Measurements from ENCODE around the gene DAPK2. TPM values are rescaled to one million over a fixed set of nuclear protein-coding genes. Genes with fewer than 3 reads are reported as not detected.

DAPK2 gene
- total RNA-seq, 1 experiment from 2014 or later: 2.3 TPM

- Mint-ChIP-seq H3K4me3 (no peak overlapping the region), H3K4me1 (peaks cover 55% of the 10 kb centered on the region), H3K27ac (no peak overlapping the region), H3K36me3 (no peaks in the 10 kb centered on the region), H3K9me3 (0 out of 2 replicates have a peak, but pooled peaks cover 9% of the 10 kb centered on the region), H3K27me3 (ENCODE audit: low read depth) (peaks cover 23% of the 10 kb centered on the region)
- ChIA-PET POLR2A (no interaction called here), CTCF (interaction anchor here (0.9 to 4.7 kb wide), 3 partner anchors 11 to 362 kb away, joined by 4 to 52 read pairs (median 5); no protein-coding TSS in a partner anchor)
- TF ChIP-seq CREM (CRISPR knock-in tag; IDR thresholded peaks at IDR 0.05) (no peak), ESRRA (CRISPR knock-in tag; IDR thresholded peaks at IDR 0.05; ENCODE audit: borderline replicate concordance) (no peak), NR3C1 (CRISPR knock-in tag; conservative IDR thresholded peaks at IDR 0.05; ENCODE audit: low read depth) (no peak), ZBTB21 (CRISPR knock-in tag; IDR thresholded peaks at IDR 0.05; ENCODE audit: borderline replicate concordance) (no peak), USF2 (CRISPR knock-in tag; IDR thresholded peaks at IDR 0.05) (no peak), OVOL2 (CRISPR knock-in tag; IDR thresholded peaks at IDR 0.05; ENCODE audit: borderline replicate concordance) (no peak), PREB (CRISPR knock-in tag; IDR thresholded peaks at IDR 0.05; ENCODE audit: borderline replicate concordance) (no peak), ZNF281 (CRISPR knock-in tag; IDR thresholded peaks at IDR 0.05) (0 out of 2 replicates have a peak, but pooled peaks have one; percentile 21)
- peak; percentile 34 for DNase-seq (ENCODE audit: low spot score)
- ATAC-seq: peak; percentile 50
Measured at GRCh38 chr15:63971427-63971805, 74.9 kb downstream of the DAPK2 start.

- no peak overlapping the region for H3K4me3 Mint-ChIP-seq
- ChIA-PET POLR2A (no interaction called here), CTCF (interaction anchor here (0.7 to 4.7 kb wide), 4 partner anchors 12 to 361 kb away, joined by 3 to 52 read pairs (median 4); no protein-coding TSS in a partner anchor)
Measured at GRCh38 chr15:63970621-63971426, 75.5 kb downstream of the DAPK2 start.

More at GRCh38 chr15:63970621-63971426, 75.5 kb downstream of the DAPK2 start:
- DNase-seq (ENCODE audit: low spot score) (no peak), ATAC-seq (no peak)
- Mint-ChIP-seq H3K4me1 (peaks cover 55% of the 10 kb centered on the region), H3K9me3 (0 out of 2 replicates have a peak, but pooled peaks cover 9% of the 10 kb centered on the region), H3K27ac (no peak overlapping the region), H3K27me3 (ENCODE audit: low read depth) (peaks cover 23% of the 10 kb centered on the region), H3K36me3 (no peaks in the 10 kb centered on the region)
- no peak for TF ChIP-seq NR1H2 (CRISPR knock-in tag; IDR thresholded peaks at IDR 0.05)
- TF ChIP-seq ZNF138 (CRISPR knock-in tag; conservative IDR thresholded peaks at IDR 0.05): no peak
- TF ChIP-seq ESRRA (CRISPR knock-in tag; IDR thresholded peaks at IDR 0.05; ENCODE audit: borderline replicate concordance): no peak
- no peak for TF ChIP-seq HMGXB4 (CRISPR knock-in tag; IDR thresholded peaks at IDR 0.05)
- no peak for TF ChIP-seq IRF2 (CRISPR knock-in tag; IDR thresholded peaks at IDR 0.05; ENCODE audit: borderline replicate concordance, low read depth)
- no peak for TF ChIP-seq GTF2I (CRISPR knock-in tag; conservative IDR thresholded peaks at IDR 0.05)
- TF ChIP-seq MYBL2 (CRISPR knock-in tag; IDR thresholded peaks at IDR 0.05): no peak
- no peak for TF ChIP-seq JAZF1 (CRISPR knock-in tag; IDR thresholded peaks at IDR 0.05)
- TF ChIP-seq CBFB (CRISPR knock-in tag; IDR thresholded peaks at IDR 0.05; ENCODE audit: low read depth): no peak
- no peak for TF ChIP-seq KAT7 (CRISPR knock-in tag; IDR thresholded peaks at IDR 0.05; ENCODE audit: borderline replicate concordance)
- TF ChIP-seq ZNF232 (CRISPR knock-in tag; IDR thresholded peaks at IDR 0.05): no peak
- TF ChIP-seq CREM (CRISPR knock-in tag; IDR thresholded peaks at IDR 0.05): no peak
- no peak for TF ChIP-seq ARID4B (CRISPR knock-in tag; IDR thresholded peaks at IDR 0.05; ENCODE audit: borderline replicate concordance)
- TF ChIP-seq ZNF263 (CRISPR knock-in tag; IDR thresholded peaks at IDR 0.05; ENCODE audit: low read depth): no peak

All from WTC11 (cell line).